Mesenchymal stem cell (in vitro differentiated cells and primary cell): ENCODE measurements around the gene ATRNL1.

Experiments used
- DNase-seq: peaks from one replicate; pipeline ENCODE4 v3.0.0-alpha.2; 2013
- H2AFZ ChIP-seq: one replicate; pipeline ENCODE4 v1.6.1; 2013; ENCODE audit warnings: low read depth, mild to moderate bottlenecking, control low read depth, inconsistent platforms, low read length, moderate library complexity
- H2AK5ac ChIP-seq: 2 replicates; pipeline ENCODE4 v1.6.1; 2013; ENCODE audit warnings: low read length, moderate library complexity, mild to moderate bottlenecking, inconsistent platforms; ENCODE audit not compliant: severe bottlenecking
- H2BK120ac ChIP-seq: one replicate; pipeline ENCODE4 v1.6.1; 2013; ENCODE audit warnings: low read depth, mild to moderate bottlenecking, inconsistent platforms, low read length, moderate library complexity
- H2BK12ac ChIP-seq, 2 experiments: one replicate each; pipeline ENCODE4 v1.6.1; 2013; ENCODE audit warnings: inconsistent platforms in 2 of 2, low read length in 2 of 2, mild to moderate bottlenecking in 2 of 2, moderate library complexity in 2 of 2, control low read depth in 1 of 2
- H2BK15ac ChIP-seq: one replicate; pipeline ENCODE4 v1.6.1; 2013; ENCODE audit warnings: mild to moderate bottlenecking, low read depth, inconsistent platforms; ENCODE audit not compliant: poor library complexity, severe bottlenecking
- H2BK5ac ChIP-seq: 2 replicates; pipeline ENCODE4 v1.6.1; 2013; ENCODE audit warnings: low read depth, mild to moderate bottlenecking, low read length, control low read depth, inconsistent platforms; ENCODE audit not compliant: poor library complexity, severe bottlenecking
- H3K14ac ChIP-seq, 2 experiments: one replicate each; pipeline ENCODE4 v1.6.1; 2013; ENCODE audit warnings: inconsistent platforms in 2 of 2, low read length in 2 of 2, control low read depth in 1 of 2, mild to moderate bottlenecking in 1 of 2, moderate library complexity in 1 of 2
- H3K18ac ChIP-seq, 2 experiments: one replicate each; pipeline ENCODE4 v1.6.1; 2013; ENCODE audit warnings: inconsistent platforms in 2 of 2, low read length in 2 of 2, control low read depth in 1 of 2, low read depth in 1 of 2, mild to moderate bottlenecking in 1 of 2
- H3K23ac ChIP-seq, 2 experiments: one replicate each; pipeline ENCODE4 v1.6.1; 2013; ENCODE audit warnings: inconsistent platforms in 2 of 2, low read length in 2 of 2, mild to moderate bottlenecking in 2 of 2, moderate library complexity in 2 of 2, control low read depth in 1 of 2
- H3K27ac ChIP-seq: 2 replicates; pipeline ENCODE4 v1.5.1; 2013; ENCODE audit warnings: mild to moderate bottlenecking, moderate library complexity, low read length, control low read depth, inconsistent platforms; ENCODE audit not compliant: poor library complexity, severe bottlenecking
- H3K27me3 ChIP-seq, 2 experiments: 2 replicates each; pipeline versions ENCODE4 v1.6.1 to v1.7.0; 2013; ENCODE audit warnings: low read length in 2 of 2, mild to moderate bottlenecking in 2 of 2, moderate library complexity in 2 of 2, control low read depth in 1 of 2, inconsistent platforms in 1 of 2; ENCODE audit not compliant: control insufficient read depth in 1 of 2, insufficient read depth in 1 of 2
- H3K36me3 ChIP-seq, 2 experiments: 2 replicates each; pipeline versions ENCODE4 v1.6.1 to v1.7.0; 2013; ENCODE audit warnings: low read length in 2 of 2, control low read depth in 1 of 2, inconsistent platforms in 1 of 2, low read depth in 1 of 2, mild to moderate bottlenecking in 1 of 2; ENCODE audit not compliant: insufficient read depth in 2 of 2, control insufficient read depth in 1 of 2
- H3K4ac ChIP-seq, 2 experiments: one replicate each; pipeline ENCODE4 v1.6.1; 2013; ENCODE audit warnings: inconsistent platforms in 2 of 2, low read length in 2 of 2, mild to moderate bottlenecking in 2 of 2, moderate library complexity in 2 of 2, control low read depth in 1 of 2, low read depth in 1 of 2
- H3K4me1 ChIP-seq: 2 replicates; pipeline ENCODE4 v1.6.1; 2013; ENCODE audit warnings: low read depth, low read length, control low read depth; ENCODE audit not compliant: control insufficient read depth, insufficient read depth
- H3K4me2 ChIP-seq: 2 replicates; pipeline ENCODE4 v1.6.1; 2013; ENCODE audit warnings: low read length, mild to moderate bottlenecking, inconsistent platforms; ENCODE audit not compliant: poor library complexity, severe bottlenecking
- H3K4me3 ChIP-seq, 2 experiments: 2 replicates each; pipeline versions ENCODE4 v1.5.1 to v1.7.0; 2013; ENCODE audit warnings: low read length in 2 of 2, mild to moderate bottlenecking in 2 of 2, control low read depth in 1 of 2, low read depth in 1 of 2; ENCODE audit not compliant: insufficient read depth in 1 of 2
- H3K79me1 ChIP-seq: replicated peaks from 2 replicates; pipeline ENCODE4 v1.6.1; 2013; ENCODE audit warnings: mild to moderate bottlenecking, control low read depth, low read length, inconsistent platforms; ENCODE audit not compliant: poor library complexity, severe bottlenecking
- H3K9ac ChIP-seq: 2 replicates; pipeline ENCODE4 v1.7.0; 2013; ENCODE audit warnings: mild to moderate bottlenecking, low read length, moderate library complexity
- H3K9me3 ChIP-seq: 2 replicates; pipeline ENCODE4 v1.7.0; 2013; ENCODE audit warnings: mild to moderate bottlenecking, low read length; ENCODE audit not compliant: control insufficient read depth
- H4K8ac ChIP-seq: one replicate; pipeline ENCODE4 v1.6.1; 2013; ENCODE audit warnings: inconsistent platforms, mild to moderate bottlenecking, low read length, moderate library complexity
- H4K91ac ChIP-seq: one replicate; pipeline ENCODE4 v1.6.1; 2013; ENCODE audit warnings: mild to moderate bottlenecking, low read length, inconsistent platforms
- WGBS: methylation state at CpG from one replicate; pipeline ENCODE4 v1.1.7; 2013; ENCODE audit warnings: mixed read lengths; 5-methylcytosine and 5-hydroxymethylcytosine counted together

ATRNL1 gene

DNA sequence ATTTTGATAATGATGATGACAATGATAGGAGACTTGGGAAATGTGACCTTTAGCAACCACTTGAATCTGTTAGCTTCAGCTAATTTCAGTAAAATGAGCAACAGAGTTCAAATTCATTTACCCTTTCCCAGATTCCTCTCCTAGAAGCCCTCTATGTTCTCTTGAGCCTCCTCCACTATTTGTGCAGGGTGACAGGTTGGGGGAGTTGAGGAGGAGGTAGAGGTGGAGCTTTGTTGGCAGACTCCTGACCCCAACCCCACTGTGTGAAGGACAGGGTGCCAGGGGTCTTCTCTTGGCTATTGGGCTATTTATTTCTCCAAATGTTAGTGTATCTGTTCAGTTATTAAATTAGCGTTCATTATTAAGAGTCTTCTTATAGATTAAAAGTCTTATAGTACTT lies 757.5 kb downstream of the ATRNL1 start:
- DNase-seq = no peak
- no peak overlapping the region for H3K4me3 ChIP-seq
- H2BK12ac ChIP-seq = no peak overlapping the region
- H2BK120ac ChIP-seq = no peak overlapping the region
- no peak overlapping the region for H2AK5ac ChIP-seq
- H3K4me2 ChIP-seq = no peak overlapping the region
- H3K14ac ChIP-seq = no peak overlapping the region
- no peak overlapping the region for H4K91ac ChIP-seq
- no peak overlapping the region for H3K27ac ChIP-seq
- H3K18ac ChIP-seq = no peak overlapping the region
- no peak overlapping the region for H2BK15ac ChIP-seq
- no peaks in the 10 kb centered on the region for H3K79me1 ChIP-seq
- no peaks in the 10 kb centered on the region for H3K36me3 ChIP-seq
- WGBS = no CpG with 5 or more reads among the region's 1 CpG
- peaks cover 4% of the 10 kb centered on the region for H3K4me1 ChIP-seq
- no peak overlapping the region for H3K9ac ChIP-seq
- no peaks in the 10 kb centered on the region for H3K27me3 ChIP-seq
- no peak overlapping the region for H2BK5ac ChIP-seq
- no peaks in the 10 kb centered on the region for H3K9me3 ChIP-seq
- no peak overlapping the region for H4K8ac ChIP-seq
- no peak overlapping the region for H3K23ac ChIP-seq
- H2AFZ ChIP-seq = no peak overlapping the region
- no peak overlapping the region for H3K4ac ChIP-seq

DNA sequence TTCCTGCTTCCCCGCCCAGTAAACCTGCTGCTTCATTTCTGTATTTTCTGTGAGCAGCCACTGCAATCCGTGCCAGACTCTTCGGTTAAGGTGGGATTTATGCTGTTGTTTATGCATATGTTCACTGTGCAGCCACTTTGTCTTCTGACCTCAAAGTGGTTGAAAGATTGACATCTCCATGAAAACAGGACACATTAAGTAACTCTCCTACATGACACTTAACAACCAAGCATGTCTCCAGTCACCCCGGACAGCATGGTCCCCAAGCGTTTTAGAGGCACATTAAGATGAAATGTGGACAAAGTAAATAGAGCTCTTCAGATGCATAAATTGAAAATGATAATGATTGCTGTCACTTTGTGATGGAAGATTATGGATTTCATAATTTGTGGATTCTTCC lies 758.5 kb downstream of the ATRNL1 start:
- no peaks in the 10 kb centered on the region for H3K27me3 ChIP-seq
- H2BK5ac ChIP-seq = no peak overlapping the region
- H2AK5ac ChIP-seq = no peak overlapping the region
- H3K4me1 ChIP-seq = peaks cover 7% of the 10 kb centered on the region
- no peak overlapping the region for H2BK120ac ChIP-seq
- no peaks in the 10 kb centered on the region for H3K9me3 ChIP-seq
- no peaks in the 10 kb centered on the region for H3K36me3 ChIP-seq
- no peak overlapping the region for H3K4me2 ChIP-seq
- no peak overlapping the region for H4K91ac ChIP-seq
- no peak for DNase-seq
- no peak overlapping the region for H2AFZ ChIP-seq
- no peak overlapping the region for H3K27ac ChIP-seq
- H3K23ac ChIP-seq = no peak overlapping the region
- WGBS = 90% methylated on average over 5 of the region's 5 CpGs
- no peak overlapping the region for H4K8ac ChIP-seq
- no peak overlapping the region for H3K4ac ChIP-seq
- H3K79me1 ChIP-seq = no peaks in the 10 kb centered on the region
- H3K4me3 ChIP-seq = no peak overlapping the region
- H3K18ac ChIP-seq = no peak overlapping the region
- H3K9ac ChIP-seq = no peak overlapping the region
- no peak overlapping the region for H3K14ac ChIP-seq
- H2BK15ac ChIP-seq = no peak overlapping the region
- H2BK12ac ChIP-seq = no peak overlapping the region

DNA sequence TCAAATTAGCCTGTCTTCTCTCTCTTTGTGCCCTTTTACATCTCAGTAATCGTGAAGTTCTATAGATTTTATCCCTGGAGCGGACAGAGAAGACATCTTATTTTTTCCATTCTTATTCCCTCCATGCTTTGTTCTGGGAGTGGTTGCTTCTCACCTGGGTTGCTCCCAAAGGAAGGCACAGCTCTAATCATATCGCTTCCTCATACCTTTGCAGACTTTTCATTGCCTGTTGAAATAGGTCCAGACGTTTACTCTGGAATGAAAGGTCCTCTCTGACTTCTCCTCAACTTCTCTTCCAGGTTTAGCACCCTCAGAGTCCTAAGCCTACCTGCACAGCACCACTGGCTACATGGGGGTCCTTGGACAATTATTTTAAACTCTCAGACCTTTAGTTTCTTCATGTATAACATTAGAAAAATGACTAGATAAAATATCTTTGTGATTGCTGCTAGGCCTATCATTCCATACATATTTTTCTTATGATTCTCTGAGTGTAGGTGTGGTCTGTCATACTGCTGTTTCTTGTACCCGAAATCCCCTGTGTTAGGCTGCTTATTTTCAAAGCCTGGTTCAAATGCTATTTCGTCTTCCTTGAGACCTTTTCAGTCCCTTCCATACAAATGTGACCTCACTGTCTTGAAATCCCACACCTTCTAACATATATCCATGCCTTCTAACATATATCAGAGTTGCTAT lies 761.7 kb downstream of the ATRNL1 start:
- Histone ChIP-seq H4K8ac (no peak overlapping the region), H3K23ac (no peak overlapping the region), H3K36me3 (no peaks in the 10 kb centered on the region), H3K9ac (no peak overlapping the region), H3K27ac (peak overlapping the region; percentile 27), H3K14ac (no peak overlapping the region), H3K4me2 (no peak overlapping the region), H2BK15ac (no peak overlapping the region), H2BK120ac (no peak overlapping the region), H4K91ac (no peak overlapping the region), H3K4ac (no peak overlapping the region), H3K9me3 (no peaks in the 10 kb centered on the region), H3K79me1 (no peaks in the 10 kb centered on the region), H3K4me3 (no peak overlapping the region), H3K27me3 (no peaks in the 10 kb centered on the region), H3K4me1 (peaks cover 7% of the 10 kb centered on the region), H3K18ac (no peak overlapping the region), H2BK5ac (no peak overlapping the region), H2AFZ (no peak overlapping the region), H2AK5ac (no peak overlapping the region), H2BK12ac (no peak overlapping the region)
- no peak for DNase-seq
- WGBS = 87% methylated on average over 6 of the region's 6 CpGs

DNA sequence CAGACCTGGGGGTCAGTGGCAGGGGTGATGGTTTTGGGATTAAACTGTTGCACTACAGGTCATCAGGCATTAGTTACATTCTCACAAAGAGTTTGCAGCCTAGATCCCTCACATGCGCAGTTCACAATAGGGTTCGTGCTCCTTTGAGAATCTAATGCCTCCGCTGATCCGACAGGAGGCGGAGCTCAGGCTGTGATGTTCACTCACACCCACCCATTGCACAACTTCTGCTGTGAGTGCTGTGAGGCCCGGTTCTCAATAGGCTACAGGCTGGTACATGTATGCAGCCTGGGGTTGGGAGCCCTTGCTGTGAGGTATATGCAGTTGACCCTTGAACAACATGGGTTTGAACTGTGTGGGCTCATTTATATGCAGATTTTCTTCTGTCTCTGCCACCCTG lies 763.4 kb downstream of the ATRNL1 start:
- H2BK12ac ChIP-seq = no peak overlapping the region
- no peak overlapping the region for H2BK15ac ChIP-seq
- no peak overlapping the region for H2BK120ac ChIP-seq
- no peak overlapping the region for H4K91ac ChIP-seq
- no peak overlapping the region for H3K4ac ChIP-seq
- no peak overlapping the region for H3K4me2 ChIP-seq
- no peak overlapping the region for H3K23ac ChIP-seq
- H3K27ac ChIP-seq = no peak overlapping the region
- H3K27me3 ChIP-seq = no peaks in the 10 kb centered on the region
- H3K18ac ChIP-seq = no peak overlapping the region
- peaks cover 7% of the 10 kb centered on the region for H3K4me1 ChIP-seq
- no peak for DNase-seq
- H4K8ac ChIP-seq = no peak overlapping the region
- H2BK5ac ChIP-seq = no peak overlapping the region
- peak overlapping the region; percentile 61 for H2AK5ac ChIP-seq
- no peaks in the 10 kb centered on the region for H3K36me3 ChIP-seq
- no peak overlapping the region for H2AFZ ChIP-seq
- H3K9me3 ChIP-seq = no peaks in the 10 kb centered on the region
- no peak overlapping the region for H3K14ac ChIP-seq
- H3K9ac ChIP-seq = no peak overlapping the region
- H3K4me3 ChIP-seq = no peak overlapping the region
- WGBS = 90% methylated on average over 5 of the region's 6 CpGs
- H3K79me1 ChIP-seq = no peaks in the 10 kb centered on the region
